Measurements from ENCODE around the gene REEP2.

REEP2 gene

GRCh38 chr5:138444774-138445546 lies 6.1 kb downstream of the REEP2 start:
- 94% methylated on average over 22 of the region's 22 CpGs for WGBS
- no peak overlapping the region for H3K4me3 ChIP-seq (ENCODE audit: insufficient read depth in 1 of 2, low read depth in 1 of 2, low read length in 2 of 2)
- no peak overlapping the region for H2AK5ac ChIP-seq (ENCODE audit: low read length, severe bottlenecking)
- DNase-seq = no peak
- no peaks in the 10 kb centered on the region for H3K9me3 ChIP-seq (ENCODE audit: control insufficient read depth, low read length)
- H2AFZ ChIP-seq (ENCODE audit: low read depth, low read length) = no peak overlapping the region
- no peak overlapping the region for H3K9ac ChIP-seq (ENCODE audit: low read length)
- no peak overlapping the region for H3K4me2 ChIP-seq (ENCODE audit: low read length, poor library complexity, severe bottlenecking)
- peaks cover 0 to 4% of the 10 kb centered on the region in 2 experiments for H3K27me3 ChIP-seq (ENCODE audit: control insufficient read depth in 1 of 2, insufficient read depth in 1 of 2, low read length in 2 of 2)
- H3K4me1 ChIP-seq (ENCODE audit: control insufficient read depth, insufficient read depth, low read depth, low read length) = peaks cover 16% of the 10 kb centered on the region
- H4K8ac ChIP-seq (ENCODE audit: low read length) = no peak overlapping the region
- H3K27ac ChIP-seq (ENCODE audit: low read length, poor library complexity, severe bottlenecking) = no peak overlapping the region
- H2BK15ac ChIP-seq (ENCODE audit: low read depth, poor library complexity, severe bottlenecking) = no peak overlapping the region
- H3K23ac ChIP-seq (ENCODE audit: low read length in 2 of 2) = no peak overlapping the region
- H3K18ac ChIP-seq (ENCODE audit: low read depth in 1 of 2, low read length in 2 of 2) = no peak overlapping the region
- H2BK120ac ChIP-seq (ENCODE audit: low read depth, low read length) = no peak overlapping the region
- H4K91ac ChIP-seq (ENCODE audit: low read length) = no peak overlapping the region
- H3K79me1 ChIP-seq (replicated peaks; ENCODE audit: low read length, poor library complexity, severe bottlenecking) = no peaks in the 10 kb centered on the region
- peaks cover 0 to 8% of the 10 kb centered on the region in 2 experiments for H3K36me3 ChIP-seq (ENCODE audit: control insufficient read depth in 1 of 2, insufficient read depth in 2 of 2, low read depth in 1 of 2, low read length in 2 of 2)
- H2BK5ac ChIP-seq (ENCODE audit: low read depth, low read length, poor library complexity, severe bottlenecking) = no peak overlapping the region
- H3K14ac ChIP-seq (ENCODE audit: low read length in 2 of 2) = no peak overlapping the region
- no peak overlapping the region for H2BK12ac ChIP-seq (ENCODE audit: low read length in 2 of 2)
- H3K4ac ChIP-seq (ENCODE audit: low read depth in 1 of 2, low read length in 2 of 2) = no peak overlapping the region

- 79% methylated on average over 18 of the region's 18 CpGs for WGBS
- Histone ChIP-seq H4K91ac (ENCODE audit: low read length) (no peak overlapping the region), H2BK120ac (ENCODE audit: low read depth, low read length) (no peak overlapping the region), H3K9me3 (ENCODE audit: control insufficient read depth, low read length) (no peaks in the 10 kb centered on the region), H3K4me1 (ENCODE audit: control insufficient read depth, insufficient read depth, low read depth, low read length) (peaks cover 15% of the 10 kb centered on the region), H3K4me3 (ENCODE audit: insufficient read depth in 1 of 2, low read depth in 1 of 2, low read length in 2 of 2) (no peak overlapping the region), H3K23ac (ENCODE audit: low read length in 2 of 2) (no peak overlapping the region), H2BK12ac (ENCODE audit: low read length in 2 of 2) (no peak overlapping the region), H2AFZ (ENCODE audit: low read depth, low read length) (no peak overlapping the region), H3K27ac (ENCODE audit: low read length, poor library complexity, severe bottlenecking) (no peak overlapping the region), H3K36me3 (ENCODE audit: control insufficient read depth in 1 of 2, insufficient read depth in 2 of 2, low read depth in 1 of 2, low read length in 2 of 2) (peaks cover 0 to 8% of the 10 kb centered on the region in 2 experiments), H3K4me2 (ENCODE audit: low read length, poor library complexity, severe bottlenecking) (no peak overlapping the region), H2BK5ac (ENCODE audit: low read depth, low read length, poor library complexity, severe bottlenecking) (no peak overlapping the region), H3K27me3 (ENCODE audit: control insufficient read depth in 1 of 2, insufficient read depth in 1 of 2, low read length in 2 of 2) (peaks cover 0 to 4% of the 10 kb centered on the region in 2 experiments), H3K79me1 (replicated peaks; ENCODE audit: low read length, poor library complexity, severe bottlenecking) (no peaks in the 10 kb centered on the region), H3K4ac (ENCODE audit: low read depth in 1 of 2, low read length in 2 of 2) (no peak overlapping the region), H3K18ac (ENCODE audit: low read depth in 1 of 2, low read length in 2 of 2) (no peak overlapping the region), H2AK5ac (ENCODE audit: low read length, severe bottlenecking) (no peak overlapping the region), H3K9ac (ENCODE audit: low read length) (no peak overlapping the region), H3K14ac (ENCODE audit: low read length in 2 of 2) (no peak overlapping the region), H2BK15ac (ENCODE audit: low read depth, poor library complexity, severe bottlenecking) (no peak overlapping the region), H4K8ac (ENCODE audit: low read length) (no peak overlapping the region)
- DNase-seq = no peak
Observed at GRCh38 chr5:138445547-138446271, 6.9 kb downstream of the REEP2 start.

GRCh38 chr5:138448070-138448469 lies 9.2 kb downstream of the REEP2 start:
- H2AK5ac ChIP-seq (ENCODE audit: low read length, severe bottlenecking) = no peak overlapping the region
- H3K4me3 ChIP-seq (ENCODE audit: insufficient read depth in 1 of 2, low read depth in 1 of 2, low read length in 2 of 2) = no peak overlapping the region
- no peak overlapping the region for H3K9ac ChIP-seq (ENCODE audit: low read length)
- H2BK15ac ChIP-seq (ENCODE audit: low read depth, poor library complexity, severe bottlenecking) = no peak overlapping the region
- H3K4ac ChIP-seq (ENCODE audit: low read depth in 1 of 2, low read length in 2 of 2) = no peak overlapping the region
- no peak for DNase-seq
- H4K8ac ChIP-seq (ENCODE audit: low read length) = no peak overlapping the region
- no peak overlapping the region for H3K27ac ChIP-seq (ENCODE audit: low read length, poor library complexity, severe bottlenecking)
- no peak overlapping the region for H3K14ac ChIP-seq (ENCODE audit: low read length in 2 of 2)
- H2BK12ac ChIP-seq (ENCODE audit: low read length in 2 of 2) = no peak overlapping the region
- H2BK5ac ChIP-seq (ENCODE audit: low read depth, low read length, poor library complexity, severe bottlenecking) = no peak overlapping the region
- H3K79me1 ChIP-seq (replicated peaks; ENCODE audit: low read length, poor library complexity, severe bottlenecking) = no peaks in the 10 kb centered on the region
- peaks cover 0 to 4% of the 10 kb centered on the region in 2 experiments for H3K27me3 ChIP-seq (ENCODE audit: control insufficient read depth in 1 of 2, insufficient read depth in 1 of 2, low read length in 2 of 2)
- H3K4me2 ChIP-seq (ENCODE audit: low read length, poor library complexity, severe bottlenecking) = no peak overlapping the region
- WGBS = 87% methylated on average over 6 of the region's 6 CpGs
- H2BK120ac ChIP-seq (ENCODE audit: low read depth, low read length) = no peak overlapping the region
- peaks cover 15% of the 10 kb centered on the region for H3K4me1 ChIP-seq (ENCODE audit: control insufficient read depth, insufficient read depth, low read depth, low read length)
- H3K9me3 ChIP-seq (ENCODE audit: control insufficient read depth, low read length) = no peaks in the 10 kb centered on the region
- no peak overlapping the region for H3K23ac ChIP-seq (ENCODE audit: low read length in 2 of 2)
- peaks cover 0 to 8% of the 10 kb centered on the region in 2 experiments for H3K36me3 ChIP-seq (ENCODE audit: control insufficient read depth in 1 of 2, insufficient read depth in 2 of 2, low read depth in 1 of 2, low read length in 2 of 2)
- H3K18ac ChIP-seq (ENCODE audit: low read depth in 1 of 2, low read length in 2 of 2) = no peak overlapping the region
- H2AFZ ChIP-seq (ENCODE audit: low read depth, low read length) = no peak overlapping the region
- H4K91ac ChIP-seq (ENCODE audit: low read length) = no peak overlapping the region

Measured in mesenchymal stem cell (in vitro differentiated cells and primary cell).